GM11168 (cell line): Measurements from ENCODE around the gene MPPE1.

Source experiments
- in situ Hi-C: fragments of 300-500 bp; cut with MboI; formaldehyde crosslinking; loops from one replicate; pipeline ENCODE4 v1.12.0; 2022; ENCODE audit warnings: low sequenced_read_pairs; ENCODE audit not compliant: unreplicated experiment

MPPE1 gene

GRCh38 chr18:11908182-11909060 lies at the start of gene MPPE1:
Gene MPPE1, minus strand, starts transcription at chr18:11908317. Its CDS starts 11,053 bp downstream, at chr18:11897264.
- in situ Hi-C loops, result no loop called here

- in situ Hi-C loops, result no loop called here
Measured at GRCh38 chr18:11957636-11958035, 49.5 kb upstream of the MPPE1 start.

GRCh38 chr18:11956371-11957308 lies 48.5 kb upstream of the MPPE1 start:
- in situ Hi-C loops, result no loop called here

- in situ Hi-C loops, result no loop called here
Measured at GRCh38 chr18:11955239-11956029, 47.3 kb upstream of the MPPE1 start.

- in situ Hi-C loops, result no loop called here
Measured at GRCh38 chr18:11953113-11953512, 45.0 kb upstream of the MPPE1 start.

GRCh38 chr18:11951390-11951851 lies 43.3 kb upstream of the MPPE1 start:
- in situ Hi-C loops, result no loop called here

GRCh38 chr18:11950824-11951223 lies 42.7 kb upstream of the MPPE1 start:
- in situ Hi-C loops, result no loop called here

GRCh38 chr18:11948852-11949523 lies 40.9 kb upstream of the MPPE1 start:
- in situ Hi-C loops, result loop anchor here (10.0 kb wide), 1 partner anchor 46 kb away; no protein-coding TSS in a partner anchor

- in situ Hi-C loops, result loop anchor here (10.0 kb wide), 1 partner anchor 47 kb away; no protein-coding TSS in a partner anchor
Measured at GRCh38 chr18:11947214-11948191, 39.4 kb upstream of the MPPE1 start.

- in situ Hi-C loops, result loop anchor here (10.0 kb wide), 1 partner anchor 48 kb away; no protein-coding TSS in a partner anchor
Measured at GRCh38 chr18:11946756-11947155, 38.6 kb upstream of the MPPE1 start.

GRCh38 chr18:11945834-11946659 lies 37.9 kb upstream of the MPPE1 start:
- in situ Hi-C loops, result loop anchor here (10.0 kb wide), 1 partner anchor 49 kb away; no protein-coding TSS in a partner anchor

GRCh38 chr18:11944786-11945185 lies 36.7 kb upstream of the MPPE1 start:
- in situ Hi-C loops, result loop anchor here (10.0 kb wide), 1 partner anchor 50 kb away; no protein-coding TSS in a partner anchor

GRCh38 chr18:11944252-11944651 lies 36.1 kb upstream of the MPPE1 start:
- in situ Hi-C loops, result loop anchor here (10.0 kb wide), 1 partner anchor 51 kb away; no protein-coding TSS in a partner anchor

- in situ Hi-C loops, result loop anchor here (10.0 kb wide), 1 partner anchor 51 kb away; no protein-coding TSS in a partner anchor
Measured at GRCh38 chr18:11943551-11943950, 35.4 kb upstream of the MPPE1 start.

- in situ Hi-C loops, result loop anchor here (10.0 kb wide), 1 partner anchor 54 kb away; no protein-coding TSS in a partner anchor
Measured at GRCh38 chr18:11940956-11941355, 32.8 kb upstream of the MPPE1 start.

- in situ Hi-C loops, result no loop called here
Measured at GRCh38 chr18:11937874-11938478, 29.9 kb upstream of the MPPE1 start.
